Non-pigmented ciliary epithelial cell (primary cell): ENCODE data around the gene SORBS1.

Experiments
- DNase-seq: peaks from one replicate; pipeline ENCODE4 v3.0.0-alpha.2; 2010; ENCODE audit warnings: low read depth

SORBS1 gene

GRCh38 chr10:95539560-95540284 is 21.4 kb downstream of the SORBS1 start:
- no peak for DNase-seq

GRCh38 chr10:95538412-95538811 is 22.8 kb downstream of the SORBS1 start:
- no peak for DNase-seq

GRCh38 chr10:95537542-95537927 is 23.6 kb downstream of the SORBS1 start:
- DNase-seq: no peak

- DNase-seq: no peak
Observed at GRCh38 chr10:95536894-95537541, 24.2 kb downstream of the SORBS1 start.

- DNase-seq: no peak
Observed at GRCh38 chr10:95536017-95536416, 25.2 kb downstream of the SORBS1 start.

GRCh38 chr10:95535526-95535925 is 25.6 kb downstream of the SORBS1 start:
- DNase-seq: no peak

- no peak for DNase-seq
Observed at GRCh38 chr10:95533590-95533989, 27.6 kb downstream of the SORBS1 start.

- DNase-seq: no peak
Observed at GRCh38 chr10:95532536-95532935, 28.6 kb downstream of the SORBS1 start.

GRCh38 chr10:95531994-95532399 is 29.2 kb downstream of the SORBS1 start:
- DNase-seq: no peak

GRCh38 chr10:95531058-95531809 is 29.9 kb downstream of the SORBS1 start:
- no peak for DNase-seq

GRCh38 chr10:95530561-95530960 is 30.6 kb downstream of the SORBS1 start:
- DNase-seq: no peak

GRCh38 chr10:95530029-95530428 is 31.1 kb downstream of the SORBS1 start:
- no peak for DNase-seq

- no peak for DNase-seq
Observed at GRCh38 chr10:95526044-95526443, 35.1 kb downstream of the SORBS1 start.

GRCh38 chr10:95525033-95525418 is 36.1 kb downstream of the SORBS1 start:
- no peak for DNase-seq

GRCh38 chr10:95524358-95525032 is 36.7 kb downstream of the SORBS1 start:
- DNase-seq: no peak

GRCh38 chr10:95522117-95522516 is 39.1 kb downstream of the SORBS1 start:
- DNase-seq: no peak

- DNase-seq: no peak
Observed at GRCh38 chr10:95520617-95521016, 40.6 kb downstream of the SORBS1 start.

GRCh38 chr10:95518455-95519452 is 42.4 kb downstream of the SORBS1 start:
- no peak for DNase-seq

- DNase-seq: peak; percentile 69
Observed at GRCh38 chr10:95517536-95518454, 43.4 kb downstream of the SORBS1 start.

GRCh38 chr10:95516774-95517373 is 44.3 kb downstream of the SORBS1 start:
- DNase-seq: no peak
